IMR-90 (cell line): ENCODE data around the gene BCAT1.

Source experiments
- BHLHE40 ChIP-seq: fragments of 150-350 bp; IDR thresholded peaks from 2 replicates; pipeline ENCODE4 v1.6.1; 2016; ENCODE audit warnings: mild to moderate bottlenecking, low read depth, low read length
- CEBPB ChIP-seq: IDR thresholded peaks from 2 replicates; pipeline ENCODE4 v1.6.1; 2012; ENCODE audit warnings: low read depth, low read length, improper control_type of control experiment
- CTCF ChIP-seq: conservative IDR thresholded peaks from 2 replicates; pipeline ENCODE4 v1.5.1; 2012; ENCODE audit warnings: mild to moderate bottlenecking, low read depth, low read length, improper control_type of control experiment
- ELK1 ChIP-seq: fragments of 150-350 bp; IDR thresholded peaks from 2 replicates; pipeline ENCODE4 v1.6.1; 2016; ENCODE audit warnings: low read depth, mild to moderate bottlenecking, low read length, moderate library complexity, borderline replicate concordance
- FOS ChIP-seq: fragments of 150-350 bp; IDR thresholded peaks from 2 replicates; pipeline ENCODE4 v1.6.1; 2016; ENCODE audit warnings: low read depth, low read length
- MAFK ChIP-seq: IDR thresholded peaks from 2 replicates; pipeline ENCODE4 v1.6.1; 2012; ENCODE audit warnings: low read depth, low read length, improper control_type of control experiment
- MAZ ChIP-seq: IDR thresholded peaks from 2 replicates; pipeline ENCODE4 v1.6.1; 2012; ENCODE audit warnings: low read depth, mild to moderate bottlenecking, low read length, improper control_type of control experiment, moderate library complexity, borderline replicate concordance
- MXI1 ChIP-seq: IDR thresholded peaks from 2 replicates; pipeline ENCODE4 v1.6.1; 2012; ENCODE audit warnings: low read depth, mild to moderate bottlenecking, low read length, moderate library complexity, borderline replicate concordance
- POLR2A ChIP-seq: IDR thresholded peaks from 2 replicates; pipeline ENCODE4 v1.6.1; 2012; ENCODE audit warnings: mild to moderate bottlenecking, low read depth, low read length
- RAD21 ChIP-seq: IDR thresholded peaks from 2 replicates; pipeline ENCODE4 v1.6.1; 2012; ENCODE audit warnings: low read length, improper control_type of control experiment
- RCOR1 ChIP-seq: IDR thresholded peaks from 2 replicates; pipeline ENCODE4 v1.6.1; 2012; ENCODE audit warnings: mild to moderate bottlenecking, low read length, improper control_type of control experiment; ENCODE audit not compliant: insufficient replicate concordance
- RFX5 ChIP-seq: IDR thresholded peaks from 2 replicates; pipeline ENCODE4 v1.8.0; 2012; ENCODE audit warnings: low read depth, mild to moderate bottlenecking, low read length, moderate library complexity
- SMC3 ChIP-seq: fragments of 150-350 bp; IDR thresholded peaks from 2 replicates; pipeline ENCODE4 v1.6.1; 2016; ENCODE audit warnings: low read depth, mild to moderate bottlenecking, antibody characterized with exemption, low read length, moderate library complexity
- USF2 ChIP-seq: fragments of 150-350 bp; IDR thresholded peaks from 2 replicates; pipeline ENCODE4 v1.6.1; 2017; ENCODE audit warnings: mild to moderate bottlenecking, antibody characterized with exemption, low read length, low read depth

GRCh38 chr12:24777359-24777758 is 171.5 kb downstream of the BCAT1 start:
- TF ChIP-seq CTCF (no peak), BHLHE40 (no peak), POLR2A (no peak), RAD21 (no peak), ELK1 (no peak), USF2 (no peak), MAFK (no peak), MXI1 (no peak), SMC3 (no peak), RCOR1 (no peak), FOS (no peak), CEBPB (no peak), MAZ (no peak), RFX5 (no peak)
